ENCODE results near the gene ZBTB38. TPM values are rescaled to one million over a fixed set of nuclear protein-coding genes. Genes with fewer than 3 reads are reported as not detected.

ZBTB38 gene
- total and polyA plus RNA-seq, 2 donors (not counting 3 experiments of a cell fraction or from before 2014, with no cell fraction given) = 31.1 to 85.2 TPM

DNA sequence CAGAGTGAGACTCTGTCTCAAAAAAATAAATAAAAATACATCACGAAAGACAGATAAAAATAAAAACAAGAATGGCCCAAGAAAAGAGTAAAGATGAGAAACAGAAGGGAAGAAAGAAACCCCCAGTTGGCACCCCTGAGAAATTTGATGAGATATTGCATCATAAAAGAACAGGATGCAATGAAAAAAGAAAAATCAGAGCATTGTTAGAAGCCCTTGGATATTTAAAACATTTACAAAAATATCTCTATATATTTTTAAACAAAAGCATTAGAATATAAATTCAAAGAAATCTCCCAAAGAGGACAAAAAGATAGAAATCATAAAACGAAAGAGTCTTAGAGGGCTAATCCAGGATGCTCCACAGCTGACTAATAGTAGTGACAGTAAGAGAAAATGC lies 18.6 kb upstream of the ZBTB38 start:
- Histone ChIP-seq H3K4me1 (ENCODE audit: control insufficient read depth, extremely low read depth, insufficient read depth, low read length) (peaks cover 12% of the 10 kb centered on the region), H3K9me3 (replicated peaks; ENCODE audit: control insufficient read depth, insufficient read depth, low read length) (no peaks in the 10 kb centered on the region), H3K36me3 (ENCODE audit: control insufficient read depth in 2 of 2, extremely low read depth in 1 of 2, insufficient read depth in 2 of 2, low read length in 2 of 2) (no peaks in the 10 kb centered on the region), H4K20me1 (replicated peaks; ENCODE audit: control insufficient read depth, extremely low read depth, insufficient read depth, low read length) (no peaks in the 10 kb centered on the region), H3K9ac (replicated peaks; ENCODE audit: extremely low read depth, insufficient read depth, low read length) (no peak overlapping the region), H3K4me3 (replicated peaks in 1 of 3; ENCODE audit: insufficient read depth in 1 of 3, low read depth in 1 of 3, low read length in 3 of 3) (no peak overlapping the region), H3K27ac (ENCODE audit: insufficient read depth, low read depth, low read length) (no peak overlapping the region), H3K79me2 (ENCODE audit: control insufficient read depth, insufficient read depth, low read length) (no peaks in the 10 kb centered on the region), H3K4me2 (ENCODE audit: insufficient read depth, low read length) (no peak overlapping the region), H3K27me3 (ENCODE audit: control insufficient read depth in 2 of 2, insufficient read depth in 2 of 2, low read length in 2 of 2) (peaks cover 6 to 16% of the 10 kb centered on the region in 2 experiments), H2AFZ (ENCODE audit: low read depth, low read length) (no peak overlapping the region), H3K9me1 (replicated peaks; ENCODE audit: control insufficient read depth, extremely low read depth, insufficient read depth, low read length) (no peaks in the 10 kb centered on the region)
- dilution Hi-C loops (cut with MboI; ENCODE audit: extremely low pct_ligation_motif_present, low sequenced_read_pairs) = no loop called here
- DNase-seq (ENCODE audit: low read depth, low spot score) (no peak), FAIRE-seq (no peak)
- CTCF ChIA-PET = interaction anchor here (1.1 to 2.1 kb wide), 3 partner anchors 11 to 105 kb away, joined by 3 to 13 read pairs (median 8); no protein-coding TSS in a partner anchor
- TF ChIP-seq, protein P1, sequence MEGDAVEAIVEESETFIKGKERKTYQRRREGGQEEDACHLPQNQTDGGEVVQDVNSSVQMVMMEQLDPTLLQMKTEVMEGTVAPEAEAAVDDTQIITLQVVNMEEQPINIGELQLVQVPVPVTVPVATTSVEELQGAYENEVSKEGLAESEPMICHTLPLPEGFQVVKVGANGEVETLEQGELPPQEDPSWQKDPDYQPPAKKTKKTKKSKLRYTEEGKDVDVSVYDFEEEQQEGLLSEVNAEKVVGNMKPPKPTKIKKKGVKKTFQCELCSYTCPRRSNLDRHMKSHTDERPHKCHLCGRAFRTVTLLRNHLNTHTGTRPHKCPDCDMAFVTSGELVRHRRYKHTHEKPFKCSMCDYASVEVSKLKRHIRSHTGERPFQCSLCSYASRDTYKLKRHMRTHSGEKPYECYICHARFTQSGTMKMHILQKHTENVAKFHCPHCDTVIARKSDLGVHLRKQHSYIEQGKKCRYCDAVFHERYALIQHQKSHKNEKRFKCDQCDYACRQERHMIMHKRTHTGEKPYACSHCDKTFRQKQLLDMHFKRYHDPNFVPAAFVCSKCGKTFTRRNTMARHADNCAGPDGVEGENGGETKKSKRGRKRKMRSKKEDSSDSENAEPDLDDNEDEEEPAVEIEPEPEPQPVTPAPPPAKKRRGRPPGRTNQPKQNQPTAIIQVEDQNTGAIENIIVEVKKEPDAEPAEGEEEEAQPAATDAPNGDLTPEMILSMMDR (IDR thresholded peaks at IDR 0.05; ENCODE audit: extremely low read depth in 1 of 2, insufficient read depth in 1 of 2, low read depth in 1 of 2, low read length in 2 of 2) = no peak
- intact Hi-C loops (cut with micrococcal nuclease) = no loop called here
- POLR2A ChIA-PET = no interaction called here
- no TSS peak for BruUV-seq (replicated peaks)

DNA sequence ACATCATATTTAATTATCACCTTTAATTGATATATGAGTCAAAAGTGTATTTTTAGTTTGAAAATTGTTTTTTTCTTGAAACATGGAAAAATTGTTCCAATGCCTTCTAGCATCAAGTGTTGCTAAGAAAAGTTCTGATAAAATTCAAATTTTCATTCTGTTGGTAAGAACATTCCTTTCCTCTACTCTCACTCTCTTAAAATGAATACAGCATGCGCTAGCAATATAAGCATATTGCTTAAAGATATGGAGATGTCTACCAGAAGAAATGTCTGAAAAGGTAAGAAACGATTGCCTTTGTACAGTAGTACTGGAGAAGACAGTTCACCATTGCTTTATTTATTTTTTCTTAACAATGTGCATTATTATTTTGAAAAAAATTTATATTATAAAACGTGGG lies 17.6 kb upstream of the ZBTB38 start:
- no TSS peak for BruUV-seq (replicated peaks)
- no peaks in the 10 kb centered on the region for H3K79me2 ChIP-seq (ENCODE audit: control insufficient read depth, insufficient read depth, low read length)
- ChIA-PET POLR2A (no interaction called here), CTCF (interaction anchor here (1.1 kb wide), 1 partner anchor 10 kb away, joined by 3 read pairs; no protein-coding TSS in a partner anchor)
- H3K27ac ChIP-seq (ENCODE audit: insufficient read depth, low read depth, low read length) = no peak overlapping the region
- no peaks in the 10 kb centered on the region for H3K36me3 ChIP-seq (ENCODE audit: control insufficient read depth in 2 of 2, extremely low read depth in 1 of 2, insufficient read depth in 2 of 2, low read length in 2 of 2)
- TF ChIP-seq GATA2 (IDR thresholded peaks at IDR 0.05; ENCODE audit: insufficient read depth, insufficient read length, low read depth, low read length) (no peak), POLR2A (IDR thresholded peaks at IDR 0.05; ENCODE audit: low read depth, low read length) (no peak), FOS (IDR thresholded peaks at IDR 0.05; ENCODE audit: borderline replicate concordance, insufficient read depth, low read length) (no peak), MYC (IDR thresholded peaks at IDR 0.05; ENCODE audit: low read depth, low read length) (no peak)
- TF ChIP-seq, protein P2, sequence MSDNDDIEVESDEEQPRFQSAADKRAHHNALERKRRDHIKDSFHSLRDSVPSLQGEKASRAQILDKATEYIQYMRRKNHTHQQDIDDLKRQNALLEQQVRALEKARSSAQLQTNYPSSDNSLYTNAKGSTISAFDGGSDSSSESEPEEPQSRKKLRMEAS (IDR thresholded peaks at IDR 0.05; ENCODE audit: insufficient read depth, insufficient read length) = no peak
- DNase-seq (ENCODE audit: low read depth, low spot score) = no peak
- H4K20me1 ChIP-seq (replicated peaks; ENCODE audit: control insufficient read depth, extremely low read depth, insufficient read depth, low read length) = no peaks in the 10 kb centered on the region
- H3K4me2 ChIP-seq (ENCODE audit: insufficient read depth, low read length) = no peak overlapping the region
- FAIRE-seq = no peak
- H3K27me3 ChIP-seq (ENCODE audit: control insufficient read depth in 2 of 2, insufficient read depth in 2 of 2, low read length in 2 of 2) = peaks cover 6 to 16% of the 10 kb centered on the region in 2 experiments
- intact Hi-C loops (cut with micrococcal nuclease) (no loop called here), dilution Hi-C loops (cut with MboI; ENCODE audit: extremely low pct_ligation_motif_present, low sequenced_read_pairs) (no loop called here)
- H2AFZ ChIP-seq (ENCODE audit: low read depth, low read length) = no peak overlapping the region
- H3K4me3 ChIP-seq (replicated peaks in 1 of 3; ENCODE audit: insufficient read depth in 1 of 3, low read depth in 1 of 3, low read length in 3 of 3) = no peak overlapping the region
- H3K9me3 ChIP-seq (replicated peaks; ENCODE audit: control insufficient read depth, insufficient read depth, low read length) = no peaks in the 10 kb centered on the region
- no peaks in the 10 kb centered on the region for H3K9me1 ChIP-seq (replicated peaks; ENCODE audit: control insufficient read depth, extremely low read depth, insufficient read depth, low read length)
- H3K4me1 ChIP-seq (ENCODE audit: control insufficient read depth, extremely low read depth, insufficient read depth, low read length) = peaks cover 12% of the 10 kb centered on the region
- no peak overlapping the region for H3K9ac ChIP-seq (replicated peaks; ENCODE audit: extremely low read depth, insufficient read depth, low read length)

Data from endothelial cell of umbilical vein (primary cell).